ENCODE results near the gene STAM2.

Gene STAM2

DNA sequence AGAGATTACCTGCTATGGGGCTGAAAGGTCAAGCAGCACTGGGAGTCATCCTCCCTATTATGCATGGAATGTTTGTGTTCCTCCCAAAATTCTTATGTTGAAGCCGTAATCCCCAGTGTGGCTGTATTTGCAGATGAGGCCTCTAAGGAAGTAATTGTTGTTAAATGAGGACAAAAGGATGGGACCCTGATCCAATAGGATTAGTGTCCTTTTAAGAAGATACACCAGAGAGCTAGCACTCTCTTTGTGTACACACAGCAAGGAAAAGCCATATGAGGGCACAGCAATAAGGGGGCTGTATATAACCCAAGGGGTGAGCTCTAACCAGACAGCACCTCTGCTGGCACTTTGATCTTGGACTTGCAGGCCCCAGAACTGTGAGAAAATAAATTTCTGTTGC, 18.3 kb downstream of the STAM2 start:
- no peak overlapping the region for H3K4me3 ChIP-seq (ENCODE audit: low read depth, low read length)
- TF ChIP-seq CTCF (IDR thresholded peaks at IDR 0.05; ENCODE audit: low read depth, low read length), result no peak

DNA sequence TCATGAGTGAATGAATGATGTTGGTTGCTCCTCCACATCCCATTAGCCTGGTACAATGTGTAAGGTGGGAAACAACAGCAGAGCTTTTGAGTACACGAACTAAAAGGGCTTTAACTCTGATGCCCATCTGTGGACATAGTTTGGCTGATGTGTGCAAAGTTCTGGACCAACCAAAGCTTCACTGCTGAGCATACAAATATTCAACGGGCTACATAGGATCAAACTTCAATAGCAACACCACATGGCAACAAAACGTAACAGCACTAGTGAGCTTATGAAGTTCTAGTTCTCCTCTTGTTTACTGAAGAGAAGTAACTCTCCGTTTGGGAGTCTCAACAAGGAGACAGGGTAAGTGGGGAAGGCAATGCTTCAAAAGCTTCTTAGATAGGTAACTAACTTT, 20.4 kb downstream of the STAM2 start:
- H3K4me3 ChIP-seq (ENCODE audit: low read depth, low read length), result no peak overlapping the region
- no peak for TF ChIP-seq CTCF (IDR thresholded peaks at IDR 0.05; ENCODE audit: low read depth, low read length)

- H3K4me3 ChIP-seq (ENCODE audit: low read depth, low read length), result no peak overlapping the region
- no peak for TF ChIP-seq CTCF (IDR thresholded peaks at IDR 0.05; ENCODE audit: low read depth, low read length)
Observed at GRCh38 chr2:152154462-152154861, 21.1 kb downstream of the STAM2 start.

DNA sequence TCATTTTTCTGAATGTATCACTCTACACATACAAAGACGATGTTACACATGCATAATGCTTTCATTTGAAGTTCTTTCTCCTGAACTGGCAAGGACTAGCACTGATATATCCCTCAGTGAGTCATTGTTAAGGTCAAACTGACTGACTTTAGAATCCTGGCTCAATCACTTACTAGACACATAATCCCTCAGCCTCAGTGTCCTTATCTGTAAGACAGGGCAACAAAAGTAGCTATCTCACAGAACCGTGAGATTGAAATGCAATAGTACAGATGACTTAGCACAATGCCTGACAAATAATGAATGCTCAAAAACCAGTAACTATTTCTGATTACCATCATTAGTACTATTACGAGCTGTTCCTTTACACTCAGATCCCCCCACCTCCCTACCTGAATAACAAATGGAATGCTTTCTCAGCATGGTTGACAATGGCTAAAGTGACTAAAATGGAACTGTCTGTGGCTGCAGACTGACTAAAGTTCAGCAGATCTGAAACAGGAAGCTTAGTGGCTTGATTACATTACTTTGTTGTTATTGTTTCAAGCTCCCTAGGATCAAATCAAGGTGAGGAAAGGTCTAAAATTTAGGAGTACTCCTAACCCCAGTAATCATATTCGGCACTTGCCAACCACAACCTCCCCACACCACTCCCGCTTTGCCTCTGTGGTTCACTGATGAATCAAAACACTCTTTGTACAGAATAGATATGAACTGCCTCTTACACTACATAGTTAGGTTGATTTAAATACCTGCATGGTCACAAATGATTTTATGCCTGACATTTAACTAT, 40.9 kb downstream of the STAM2 start:
- no peak overlapping the region for H3K4me3 ChIP-seq (ENCODE audit: low read depth, low read length)
- TF ChIP-seq CTCF (IDR thresholded peaks at IDR 0.05; ENCODE audit: low read depth, low read length), result no peak

GRCh38 chr2:152132306-152132705, 43.3 kb downstream of the STAM2 start:
- no peak overlapping the region for H3K4me3 ChIP-seq (ENCODE audit: low read depth, low read length)
- no peak for TF ChIP-seq CTCF (IDR thresholded peaks at IDR 0.05; ENCODE audit: low read depth, low read length)

DNA sequence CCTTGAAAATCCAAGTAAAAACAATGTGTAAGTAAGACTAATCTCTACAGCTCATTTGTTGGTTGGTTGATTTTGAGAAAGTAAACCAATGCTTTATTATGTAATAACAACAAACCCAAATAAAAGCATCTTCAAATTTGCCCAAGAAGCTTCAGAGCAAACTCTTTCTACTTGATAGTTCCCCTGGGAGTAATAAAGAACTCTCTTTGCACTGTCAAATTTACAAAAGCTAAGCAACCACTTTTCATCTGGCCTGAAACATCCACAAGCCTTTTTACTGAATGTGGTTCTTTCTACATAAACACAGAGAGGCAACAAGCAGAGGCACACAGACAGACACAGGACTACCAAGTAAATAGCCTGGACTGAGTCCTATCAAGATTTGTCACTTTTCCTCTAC, 47.9 kb downstream of the STAM2 start:
- H3K4me3 ChIP-seq (ENCODE audit: low read depth, low read length), result no peak overlapping the region
- TF ChIP-seq CTCF (IDR thresholded peaks at IDR 0.05; ENCODE audit: low read depth, low read length), result no peak

DNA sequence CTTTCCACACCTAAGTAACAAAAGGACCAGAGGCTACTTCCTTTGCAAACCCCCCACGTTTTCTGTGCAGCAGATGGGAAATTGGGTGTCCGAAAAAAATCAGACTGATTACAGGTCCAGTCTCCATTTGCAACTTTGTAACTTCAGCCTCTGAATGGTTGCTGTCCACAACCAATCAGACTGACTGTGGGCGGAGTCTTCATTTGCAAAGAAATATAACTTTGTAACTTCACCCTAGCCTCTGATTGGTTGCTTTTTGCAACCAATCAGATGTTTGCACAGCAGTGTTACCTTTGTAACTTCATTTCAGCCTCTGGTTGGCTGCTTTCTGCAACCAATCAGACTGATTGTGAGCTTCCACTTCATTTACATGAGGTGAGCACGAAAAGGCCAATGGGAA, 48.9 kb downstream of the STAM2 start:
- no peak overlapping the region for H3K4me3 ChIP-seq (ENCODE audit: low read depth, low read length)
- no peak for TF ChIP-seq CTCF (IDR thresholded peaks at IDR 0.05; ENCODE audit: low read depth, low read length)

Data from WI38 (cell line).